ENCODE measurements around the gene MTCH1. TPM values are rescaled to one million over a fixed set of nuclear protein-coding genes. Genes with fewer than 3 reads are reported as not detected.

The MTCH1 gene
- total RNA-seq, 1 experiment from 2014 or later = 204 TPM

DNA sequence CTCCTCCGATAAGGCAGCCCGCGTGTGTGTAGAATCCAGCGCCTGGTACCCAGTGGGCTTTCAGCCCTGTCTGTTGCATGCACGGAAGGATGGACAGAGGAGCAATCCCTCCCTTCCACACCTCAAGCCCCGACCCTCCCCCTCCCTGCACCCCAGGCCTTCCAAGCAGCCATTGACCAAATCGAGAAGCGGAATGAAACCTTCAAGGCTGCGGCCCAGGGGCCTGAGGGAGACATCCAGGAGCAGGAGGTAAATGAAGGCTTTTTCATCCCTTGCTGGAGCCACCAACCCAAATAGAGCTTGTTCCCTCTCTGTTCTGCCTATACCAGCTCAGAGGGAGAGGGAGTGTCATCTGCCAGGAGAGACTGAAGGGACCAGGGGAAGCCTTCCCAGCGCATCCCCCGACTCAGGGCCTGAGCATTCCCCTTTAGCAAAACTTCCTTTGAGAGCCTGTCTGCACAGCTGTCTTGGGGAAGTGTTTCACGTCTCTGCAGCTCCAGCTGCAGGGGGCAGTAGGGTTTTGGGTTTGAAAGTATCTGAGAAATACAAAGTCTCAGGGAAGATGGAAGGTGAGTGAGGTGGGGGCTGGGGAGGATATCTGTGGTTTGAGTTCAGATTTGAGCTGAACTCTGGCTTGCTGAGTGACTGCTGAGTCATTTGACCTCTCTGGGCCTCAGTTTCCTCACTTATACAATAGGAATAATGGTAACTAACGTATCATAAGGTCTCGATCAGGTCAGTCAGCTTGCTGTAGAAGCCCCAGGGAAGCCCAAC lies 35.5 kb upstream of the MTCH1 start (continued):
- TF ChIP-seq, protein P1, sequence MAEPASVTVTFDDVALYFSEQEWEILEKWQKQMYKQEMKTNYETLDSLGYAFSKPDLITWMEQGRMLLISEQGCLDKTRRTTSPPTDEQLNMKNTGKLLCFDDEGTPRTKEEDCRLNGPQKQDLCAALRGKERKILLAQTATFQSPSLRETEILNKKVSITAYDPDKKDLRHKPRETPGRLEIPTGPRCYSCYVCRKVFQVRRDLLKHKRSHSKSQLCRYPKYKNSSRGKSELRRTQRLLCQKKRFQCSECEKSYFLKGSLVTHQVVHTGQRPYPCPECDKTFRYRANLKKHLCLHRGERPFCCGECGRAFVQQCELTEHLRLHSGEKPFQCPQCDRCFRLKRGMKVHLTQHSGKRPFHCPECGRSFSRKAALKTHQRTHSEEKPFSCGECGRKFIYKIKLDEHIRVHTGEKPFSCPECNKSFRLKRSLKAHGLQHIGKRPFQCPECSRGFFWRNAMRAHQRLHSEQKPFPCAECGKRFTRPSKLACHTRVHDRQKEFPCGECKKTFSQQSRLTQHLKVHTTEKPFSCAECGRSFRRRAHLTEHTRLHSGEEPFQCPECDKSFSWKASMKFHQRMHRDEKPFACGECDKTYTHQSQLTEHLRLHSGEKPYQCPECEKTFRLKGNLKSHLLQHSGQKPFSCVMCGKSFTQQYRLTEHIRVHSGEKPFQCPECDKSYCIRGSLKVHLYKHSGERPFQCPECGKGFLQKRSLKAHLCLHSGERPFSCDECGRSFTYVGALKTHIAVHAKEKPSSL (CRISPR knock-in tag; conservative IDR thresholded peaks at IDR 0.05) = no peak
- TF ChIP-seq, protein P2, sequence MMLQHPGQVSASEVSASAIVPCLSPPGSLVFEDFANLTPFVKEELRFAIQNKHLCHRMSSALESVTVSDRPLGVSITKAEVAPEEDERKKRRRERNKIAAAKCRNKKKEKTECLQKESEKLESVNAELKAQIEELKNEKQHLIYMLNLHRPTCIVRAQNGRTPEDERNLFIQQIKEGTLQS (CRISPR knock-in tag; conservative IDR thresholded peaks at IDR 0.05) = no peak
- no peak for TF ChIP-seq ZNF121 (CRISPR knock-in tag; IDR thresholded peaks at IDR 0.05)
- TF ChIP-seq TCF7 (CRISPR knock-in tag; IDR thresholded peaks at IDR 0.05; ENCODE audit: low read depth) = no peak
- TF ChIP-seq, protein P3, sequence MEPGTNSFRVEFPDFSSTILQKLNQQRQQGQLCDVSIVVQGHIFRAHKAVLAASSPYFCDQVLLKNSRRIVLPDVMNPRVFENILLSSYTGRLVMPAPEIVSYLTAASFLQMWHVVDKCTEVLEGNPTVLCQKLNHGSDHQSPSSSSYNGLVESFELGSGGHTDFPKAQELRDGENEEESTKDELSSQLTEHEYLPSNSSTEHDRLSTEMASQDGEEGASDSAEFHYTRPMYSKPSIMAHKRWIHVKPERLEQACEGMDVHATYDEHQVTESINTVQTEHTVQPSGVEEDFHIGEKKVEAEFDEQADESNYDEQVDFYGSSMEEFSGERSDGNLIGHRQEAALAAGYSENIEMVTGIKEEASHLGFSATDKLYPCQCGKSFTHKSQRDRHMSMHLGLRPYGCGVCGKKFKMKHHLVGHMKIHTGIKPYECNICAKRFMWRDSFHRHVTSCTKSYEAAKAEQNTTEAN (CRISPR knock-in tag; IDR thresholded peaks at IDR 0.05) = no peak
- TF ChIP-seq, protein P4, sequence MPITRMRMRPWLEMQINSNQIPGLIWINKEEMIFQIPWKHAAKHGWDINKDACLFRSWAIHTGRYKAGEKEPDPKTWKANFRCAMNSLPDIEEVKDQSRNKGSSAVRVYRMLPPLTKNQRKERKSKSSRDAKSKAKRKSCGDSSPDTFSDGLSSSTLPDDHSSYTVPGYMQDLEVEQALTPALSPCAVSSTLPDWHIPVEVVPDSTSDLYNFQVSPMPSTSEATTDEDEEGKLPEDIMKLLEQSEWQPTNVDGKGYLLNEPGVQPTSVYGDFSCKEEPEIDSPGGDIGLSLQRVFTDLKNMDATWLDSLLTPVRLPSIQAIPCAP (CRISPR knock-in tag; IDR thresholded peaks at IDR 0.05) = no peak

DNA sequence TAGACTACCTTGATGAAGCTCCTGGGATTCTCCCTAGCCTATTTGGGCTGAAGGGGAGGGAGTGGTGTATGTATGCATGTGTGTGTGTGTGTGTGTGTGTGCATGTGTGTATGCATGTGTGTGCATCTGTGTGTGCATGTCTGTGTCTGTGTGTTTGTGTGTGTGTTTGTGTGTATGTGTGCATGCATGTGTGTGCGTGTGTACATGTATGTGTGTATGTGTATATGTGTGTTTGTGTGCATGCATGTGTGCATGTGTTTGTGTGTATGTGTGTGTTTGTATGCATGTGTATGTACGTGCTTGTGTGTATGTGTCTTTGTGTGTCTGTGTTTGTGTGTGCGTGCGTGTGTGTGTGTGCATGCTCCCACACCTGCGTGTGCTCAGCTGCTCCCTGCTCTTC lies 34.8 kb upstream of the MTCH1 start:
- no peak overlapping the region for H3K27ac Mint-ChIP-seq
- peaks cover 23% of the 10 kb centered on the region for H3K4me1 Mint-ChIP-seq
- no peak for TF ChIP-seq RORB (CRISPR knock-in tag; IDR thresholded peaks at IDR 0.05)
- H3K27me3 Mint-ChIP-seq (ENCODE audit: low read depth) = no peaks in the 10 kb centered on the region
- H3K9me3 Mint-ChIP-seq = no peaks in the 10 kb centered on the region
- POLR2A ChIA-PET = no interaction called here
- ATAC-seq (no peak), DNase-seq (ENCODE audit: low spot score) (no peak)
- CTCF ChIA-PET = interaction anchor here (0.6 to 15.6 kb wide), 26 partner anchors 8 to 294 kb away, joined by 3 to 537 read pairs (median 4); partner anchors contain the start of genes C6orf89 and PPIL1
- H3K36me3 Mint-ChIP-seq = no peaks in the 10 kb centered on the region
- no peak overlapping the region for H3K4me3 Mint-ChIP-seq

DNA sequence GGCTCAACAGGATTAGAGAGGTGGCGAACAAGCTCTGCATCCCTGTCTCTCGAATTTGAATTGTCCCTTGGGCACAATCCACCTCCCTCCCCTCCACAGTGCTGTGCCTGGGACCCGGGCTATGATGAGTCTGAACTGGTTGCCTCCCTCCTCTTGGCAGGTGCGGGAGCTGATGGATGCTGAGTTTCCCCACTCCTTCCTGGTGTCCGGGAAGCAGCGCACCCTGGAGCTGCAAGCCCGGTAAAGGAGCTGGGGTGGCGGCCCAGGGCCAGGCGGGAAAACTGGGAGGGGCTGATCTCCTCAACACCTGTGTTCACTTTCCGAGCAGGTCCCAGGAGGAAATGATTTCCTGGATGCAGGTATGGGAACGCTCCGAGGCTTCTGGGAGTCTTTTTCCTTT lies 34.4 kb upstream of the MTCH1 start:
- H3K4me1 Mint-ChIP-seq = peaks cover 23% of the 10 kb centered on the region
- no peaks in the 10 kb centered on the region for H3K36me3 Mint-ChIP-seq
- DNase-seq (ENCODE audit: low spot score) = peak; percentile 67
- H3K27ac Mint-ChIP-seq = peak overlapping the region; percentile 20; the same call in 1 of the 2 replicates
- CTCF ChIA-PET = interaction anchor here (0.6 to 15.6 kb wide), 25 partner anchors 9 to 294 kb away, joined by 3 to 537 read pairs (median 4); partner anchors contain the start of genes C6orf89 and PPIL1
- TF ChIP-seq, protein P5, sequence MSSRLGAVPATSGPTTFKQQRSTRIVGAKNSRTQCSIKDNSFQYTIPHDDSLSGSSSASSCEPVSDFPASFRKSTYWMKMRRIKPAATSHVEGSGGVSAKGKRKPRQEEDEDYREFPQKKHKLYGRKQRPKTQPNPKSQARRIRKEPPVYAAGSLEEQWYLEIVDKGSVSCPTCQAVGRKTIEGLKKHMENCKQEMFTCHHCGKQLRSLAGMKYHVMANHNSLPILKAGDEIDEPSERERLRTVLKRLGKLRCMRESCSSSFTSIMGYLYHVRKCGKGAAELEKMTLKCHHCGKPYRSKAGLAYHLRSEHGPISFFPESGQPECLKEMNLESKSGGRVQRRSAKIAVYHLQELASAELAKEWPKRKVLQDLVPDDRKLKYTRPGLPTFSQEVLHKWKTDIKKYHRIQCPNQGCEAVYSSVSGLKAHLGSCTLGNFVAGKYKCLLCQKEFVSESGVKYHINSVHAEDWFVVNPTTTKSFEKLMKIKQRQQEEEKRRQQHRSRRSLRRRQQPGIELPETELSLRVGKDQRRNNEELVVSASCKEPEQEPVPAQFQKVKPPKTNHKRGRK (CRISPR knock-in tag; IDR thresholded peaks at IDR 0.05; ENCODE audit: borderline replicate concordance) = no peak
- TF ChIP-seq ZNF121 (CRISPR knock-in tag; IDR thresholded peaks at IDR 0.05) = no peak
- H3K9me3 Mint-ChIP-seq = no peaks in the 10 kb centered on the region
- H3K27me3 Mint-ChIP-seq (ENCODE audit: low read depth) = no peaks in the 10 kb centered on the region
- H3K4me3 Mint-ChIP-seq = no peak overlapping the region
- POLR2A ChIA-PET = no interaction called here
- ATAC-seq = peak; percentile 36

DNA sequence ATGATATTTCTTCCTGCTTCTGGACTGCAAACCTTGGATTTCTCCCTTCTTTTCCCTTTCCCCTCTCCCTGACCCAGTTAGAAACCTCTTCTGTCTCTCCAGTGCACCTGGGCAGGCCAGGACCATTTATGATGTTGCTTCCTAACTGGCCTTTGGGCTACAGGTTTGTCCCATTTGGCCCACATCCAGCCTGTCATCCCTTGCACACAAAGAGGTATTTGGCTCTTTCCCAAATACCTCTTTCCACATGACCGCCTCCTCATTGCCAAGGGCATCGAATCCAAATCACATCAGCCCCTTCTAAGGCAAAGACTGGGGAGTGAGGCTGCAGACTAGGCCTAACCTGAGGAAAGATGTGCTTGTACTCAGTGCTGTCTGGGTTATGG lies 33.1 kb upstream of the MTCH1 start:
- DNase-seq (ENCODE audit: low spot score) = no peak
- ChIA-PET POLR2A (no interaction called here), CTCF (interaction anchor here (0.6 to 15.6 kb wide), 31 partner anchors 9 to 331 kb away, joined by 3 to 537 read pairs (median 9); partner anchors contain the start of genes C6orf89, FGD2, PIM1 and PPIL1)
- no peak for TF ChIP-seq FOXJ3 (CRISPR knock-in tag; IDR thresholded peaks at IDR 0.05; ENCODE audit: borderline replicate concordance)
- TF ChIP-seq, protein P3 (CRISPR knock-in tag; IDR thresholded peaks at IDR 0.05) = no peak
- no peak for TF ChIP-seq NR1H2 (CRISPR knock-in tag; IDR thresholded peaks at IDR 0.05)
- TF ChIP-seq SMAD4 (CRISPR knock-in tag; IDR thresholded peaks at IDR 0.05) = no peak
- no peak for TF ChIP-seq EMX1 (CRISPR knock-in tag; IDR thresholded peaks at IDR 0.05)
- Mint-ChIP-seq H3K27me3 (ENCODE audit: low read depth) (no peaks in the 10 kb centered on the region), H3K4me1 (peaks cover 23% of the 10 kb centered on the region), H3K36me3 (no peaks in the 10 kb centered on the region), H3K27ac (no peak overlapping the region; the same call in 1 of the 2 replicates), H3K4me3 (no peak overlapping the region), H3K9me3 (no peaks in the 10 kb centered on the region)
- no peak for ATAC-seq
